ENCODE results near the gene CCDC152. TPM values are rescaled to one million over a fixed set of nuclear protein-coding genes. Genes with fewer than 3 reads are reported as not detected.

Gene CCDC152
- total RNA-seq, 4 donors from 2014 or later = 0.40 to 0.66 (median 0.47) TPM

GRCh38 chr5:42768106-42768504 is 11.5 kb downstream of the CCDC152 start:
- H3K4me3 ChIP-seq = no peak overlapping the region
- H3K27me3 ChIP-seq = peaks cover 0 to 5% (median 0%) of the 10 kb centered on the region in 4 donors

GRCh38 chr5:42770003-42770402 is 13.4 kb downstream of the CCDC152 start:
- Histone ChIP-seq H3K36me3 (no peaks in the 10 kb centered on the region), H3K9me3 (no peaks in the 10 kb centered on the region), H3K27me3 (peaks cover 0 to 5% (median 0%) of the 10 kb centered on the region in 4 donors), H3K4me1 (no peaks in the 10 kb centered on the region), H3K4me3 (no peak overlapping the region), H3K27ac (replicated peaks in 1 of 4) (no peak overlapping the region)
- DNase-seq (ENCODE audit: extremely low spot score) = no peak
- TF ChIP-seq POLR2AphosphoS5 (IDR thresholded peaks at IDR 0.05) (no peak), POLR2A (IDR thresholded peaks at IDR 0.05; ENCODE audit: low read depth) (no peak), EP300 (IDR thresholded peaks at IDR 0.05) (no peak), CTCF (IDR thresholded peaks at IDR 0.05) (no peak)
- intact Hi-C loops (cut with DNase I) = no loop called here

More at GRCh38 chr5:42768106-42768504, 11.5 kb downstream of the CCDC152 start:
- Histone ChIP-seq H3K27ac (replicated peaks in 1 of 4) (no peak overlapping the region), H3K36me3 (no peaks in the 10 kb centered on the region), H3K4me1 (no peaks in the 10 kb centered on the region), H3K9me3 (no peaks in the 10 kb centered on the region)
- DNase-seq (ENCODE audit: extremely low spot score) = no peak
- intact Hi-C loops (cut with DNase I) = loop anchor here (5.0 to 10.0 kb wide), 4 partner anchors 343 to 913 kb away; partner anchors contain the start of genes FBXO4 and GHR
- TF ChIP-seq POLR2A (IDR thresholded peaks at IDR 0.05; ENCODE audit: low read depth) (no peak), CTCF (IDR thresholded peaks at IDR 0.05) (no peak), POLR2AphosphoS5 (IDR thresholded peaks at IDR 0.05) (no peak)
- 46% methylated on average over 1 of the region's 1 CpG for WGBS

GRCh38 chr5:42772265-42772993 is 15.8 kb downstream of the CCDC152 start:
- H3K27me3 ChIP-seq = peaks cover 0 to 5% (median 0%) of the 10 kb centered on the region in 4 donors
- no peak for DNase-seq (ENCODE audit: extremely low spot score)
- no peaks in the 10 kb centered on the region for H3K36me3 ChIP-seq
- H3K9me3 ChIP-seq = no peaks in the 10 kb centered on the region
- no peaks in the 10 kb centered on the region for H3K4me1 ChIP-seq
- 82% methylated on average over 13 of the region's 13 CpGs for WGBS
- intact Hi-C loops (cut with DNase I) = no loop called here
- H3K4me3 ChIP-seq = no peak overlapping the region
- TF ChIP-seq POLR2A (IDR thresholded peaks at IDR 0.05; ENCODE audit: low read depth) (no peak), EP300 (IDR thresholded peaks at IDR 0.05) (no peak), POLR2AphosphoS5 (IDR thresholded peaks at IDR 0.05) (no peak), CTCF (IDR thresholded peaks at IDR 0.05) (no peak)
- no peak overlapping the region for H3K27ac ChIP-seq (replicated peaks in 1 of 4)

GRCh38 chr5:42779083-42779482 is 22.5 kb downstream of the CCDC152 start:
- Histone ChIP-seq H3K27me3 (no peaks in the 10 kb centered on the region), H3K9me3 (no peaks in the 10 kb centered on the region), H3K4me3 (no peak overlapping the region), H3K4me1 (no peaks in the 10 kb centered on the region), H3K27ac (replicated peaks in 1 of 4) (no peak overlapping the region), H3K36me3 (no peaks in the 10 kb centered on the region)
- TF ChIP-seq POLR2A (IDR thresholded peaks at IDR 0.05; ENCODE audit: low read depth) = no peak
- no peak for TF ChIP-seq POLR2AphosphoS5 (IDR thresholded peaks at IDR 0.05)
- no peak for TF ChIP-seq CTCF (IDR thresholded peaks at IDR 0.05)
- no peak for TF ChIP-seq EP300 (IDR thresholded peaks at IDR 0.05)
- no peak for DNase-seq (ENCODE audit: extremely low spot score)
- 62% methylated on average over 1 of the region's 1 CpG for WGBS
- intact Hi-C loops (cut with DNase I) = no loop called here

Data from esophagus muscularis mucosa (tissue), 4 donors.